ENCODE results near the gene DNAJC6.
"Not testable (repeated sequence)": the region's sequence is repeated elsewhere in the genome, so short reads cannot be mapped to it uniquely, and the experiment has no call there.

The DNAJC6 gene

GRCh38 chr1:65435987-65436386 lies 126.6 kb downstream of the DNAJC6 start:
- no peak for DNase-seq

GRCh38 chr1:65437616-65438015 lies 128.3 kb downstream of the DNAJC6 start:
- no peak for DNase-seq

- DNase-seq = no peak
Measured at GRCh38 chr1:65440322-65440900, 131.1 kb downstream of the DNAJC6 start.

- DNase-seq = no peak
Measured at GRCh38 chr1:65440915-65441314, 131.6 kb downstream of the DNAJC6 start.

GRCh38 chr1:65441464-65441863 lies 132.1 kb downstream of the DNAJC6 start:
- no peak for DNase-seq

GRCh38 chr1:65442442-65442841 lies 133.1 kb downstream of the DNAJC6 start:
- DNase-seq = no peak

GRCh38 chr1:65443647-65444046 lies 134.3 kb downstream of the DNAJC6 start:
- no peak for DNase-seq

- DNase-seq = no peak
Measured at GRCh38 chr1:65444128-65444640, 134.8 kb downstream of the DNAJC6 start.

GRCh38 chr1:65445837-65446236 lies 136.5 kb downstream of the DNAJC6 start:
- DNase-seq = no peak

GRCh38 chr1:65449214-65449823 lies 140.0 kb downstream of the DNAJC6 start:
- DNase-seq = no peak

GRCh38 chr1:65455678-65456077 lies 146.3 kb downstream of the DNAJC6 start:
- DNase-seq = not testable (repeated sequence)

- DNase-seq = no peak
Measured at GRCh38 chr1:65456481-65456880, 147.1 kb downstream of the DNAJC6 start.

GRCh38 chr1:65457868-65458267 lies 148.5 kb downstream of the DNAJC6 start:
- no peak for DNase-seq

GRCh38 chr1:65458730-65459396 lies 149.5 kb downstream of the DNAJC6 start:
- no peak for DNase-seq

GRCh38 chr1:65459397-65459768 lies 150.0 kb downstream of the DNAJC6 start:
- DNase-seq = peak; percentile 63 to 70

Measured in Kasumi-1 (cell line).